Central memory CD4-positive, alpha-beta T cell (primary cell): Measurements from ENCODE around the gene FBP1.

Source experiments
- DNase-seq: peaks from one replicate; pipeline ENCODE4 v3.0.0; 2022

FBP1 gene

GRCh38 chr9:94655739-94656138 lies 16.4 kb upstream of the FBP1 start:
- no peak for DNase-seq

DNA sequence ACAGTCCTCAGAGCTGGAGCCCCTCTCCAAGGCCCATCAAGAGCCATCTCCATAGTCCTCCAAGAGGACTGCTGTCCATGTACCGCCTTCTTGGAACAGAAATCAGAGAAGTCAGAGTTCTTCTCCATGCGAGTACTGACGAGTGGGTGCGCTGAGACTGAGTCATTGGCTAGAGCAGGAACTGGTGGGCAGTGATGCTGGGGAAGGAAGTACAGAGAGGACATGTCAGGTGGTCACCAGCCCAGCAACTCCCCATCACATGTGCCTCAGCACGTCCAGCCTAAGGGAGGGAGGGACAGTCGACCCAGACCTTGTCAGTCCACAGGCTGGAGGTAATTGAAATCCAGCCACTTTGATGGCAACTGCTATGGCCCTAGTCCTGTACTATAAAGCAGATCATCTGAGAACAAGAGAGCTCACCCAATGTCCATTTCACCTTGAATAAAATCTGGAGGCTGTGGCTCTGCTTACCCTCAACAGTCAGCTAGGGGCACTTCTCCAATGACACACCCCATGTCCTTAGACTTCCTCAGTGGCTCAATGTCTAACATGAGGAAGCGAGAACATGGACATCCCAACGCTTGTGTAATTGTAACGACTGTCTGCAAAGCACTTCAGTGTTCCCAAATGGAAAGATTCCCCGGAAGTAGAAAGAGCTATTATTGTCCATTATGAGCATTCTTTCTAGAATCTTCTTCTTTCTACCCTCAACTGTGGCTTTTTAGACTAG lies 15.0 kb upstream of the FBP1 start:
- DNase-seq, result no peak

DNA sequence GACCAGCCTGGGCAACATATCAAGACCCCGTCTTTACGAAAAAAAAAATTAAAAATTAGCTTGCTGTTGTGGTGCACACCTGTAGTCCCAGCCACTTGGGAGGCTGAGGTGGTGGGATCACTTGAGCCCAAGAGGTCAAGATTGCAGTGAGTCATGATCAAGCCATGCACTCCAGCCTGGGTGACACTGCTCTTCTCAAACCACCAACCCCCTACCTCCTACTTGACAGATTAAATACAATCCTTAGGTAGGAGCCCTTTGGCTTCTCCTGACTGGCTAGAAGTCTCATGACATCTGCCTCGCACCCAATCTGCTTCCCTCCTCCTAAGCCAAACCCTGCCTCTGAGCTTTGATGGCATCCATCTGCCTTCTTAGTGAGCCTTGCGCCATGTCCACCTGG lies 11.6 kb upstream of the FBP1 start:
- no peak for DNase-seq

GRCh38 chr9:94649100-94649819 lies 9.9 kb upstream of the FBP1 start:
- DNase-seq, result no peak

DNA sequence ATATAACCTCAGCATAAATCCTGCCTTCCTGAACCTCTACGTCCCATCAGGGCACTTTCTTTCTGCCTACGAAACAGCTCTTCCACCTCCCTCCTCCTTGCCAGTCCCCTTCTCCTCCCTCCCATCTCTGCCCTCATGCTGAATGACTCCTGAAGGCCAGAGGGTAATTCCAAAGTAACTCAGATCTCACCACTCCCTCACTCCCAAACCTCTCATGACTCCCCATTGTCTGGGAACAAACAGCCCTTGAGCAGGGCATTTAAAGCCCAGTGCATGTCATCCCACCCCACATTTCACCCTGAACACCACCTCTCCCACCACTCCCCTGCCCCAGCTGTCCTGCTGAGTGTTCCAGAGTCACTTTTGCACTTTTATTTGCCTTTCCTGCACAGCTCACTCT lies 8.9 kb upstream of the FBP1 start:
- no peak for DNase-seq

- no peak for DNase-seq
Observed at GRCh38 chr9:94645901-94646300, 6.6 kb upstream of the FBP1 start.

- no peak for DNase-seq
Observed at GRCh38 chr9:94644543-94644942, 5.2 kb upstream of the FBP1 start.

DNA sequence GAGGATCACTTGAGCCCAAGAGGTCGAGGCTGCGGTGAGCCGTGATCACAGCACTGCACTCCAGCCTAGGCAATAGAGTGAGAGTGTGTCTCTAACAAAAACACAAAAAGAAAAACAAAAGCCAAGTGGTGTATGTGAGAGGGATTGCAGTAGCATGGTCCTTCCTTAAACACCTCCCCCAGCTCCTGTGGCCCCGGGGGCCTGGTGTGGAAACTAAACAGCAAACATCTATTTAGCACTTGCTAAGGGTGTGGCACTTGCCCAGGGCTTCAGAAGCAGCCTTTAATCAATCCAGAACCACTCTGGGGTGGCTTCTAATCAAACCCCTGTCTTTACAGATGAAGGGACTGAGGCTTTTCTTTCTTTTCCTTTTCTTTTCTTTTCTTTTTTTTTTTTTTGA lies 4.4 kb upstream of the FBP1 start:
- DNase-seq, result no peak

DNA sequence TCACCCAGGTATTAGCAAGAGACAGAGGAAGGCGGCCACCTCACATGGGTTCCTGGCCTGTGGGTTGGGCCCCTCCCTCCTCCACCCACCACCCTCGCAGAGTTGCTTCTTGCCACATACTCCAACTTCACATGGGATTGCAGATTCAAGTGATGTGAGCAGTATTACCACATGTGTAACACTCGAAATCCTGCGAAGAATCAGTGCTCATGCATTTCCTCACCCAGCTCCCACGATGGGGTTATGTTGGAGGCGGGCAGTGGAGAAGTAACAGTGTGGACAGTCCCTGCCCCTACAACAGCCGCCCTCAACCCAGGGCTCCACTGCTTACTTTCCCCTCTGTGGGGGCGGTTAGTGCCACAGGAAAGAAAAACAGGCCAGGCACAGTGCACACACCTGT lies 3.9 kb upstream of the FBP1 start:
- no peak for DNase-seq

DNA sequence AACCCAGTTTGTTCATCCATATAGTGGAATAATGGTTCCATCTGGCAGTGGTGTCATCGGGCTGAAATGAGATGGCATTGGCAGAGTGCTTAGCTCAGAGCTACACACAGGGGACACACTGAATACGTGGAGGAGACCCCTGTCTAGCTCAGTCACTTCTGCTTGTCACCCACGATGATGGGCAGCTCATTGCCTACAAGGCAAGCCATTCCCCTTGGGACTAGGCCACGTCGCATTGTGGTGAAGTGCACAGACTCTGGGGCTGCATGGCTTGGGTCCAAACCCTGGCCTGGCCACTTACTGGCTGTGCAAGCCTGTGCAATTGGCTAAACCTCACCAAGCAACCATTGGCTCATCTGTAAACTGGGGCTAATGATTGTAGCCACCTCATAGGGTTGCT lies 3.2 kb upstream of the FBP1 start:
- DNase-seq, result no peak

GRCh38 chr9:94639999-94640376 lies 670 bp upstream of the FBP1 start:
- DNase-seq, result no peak

DNA sequence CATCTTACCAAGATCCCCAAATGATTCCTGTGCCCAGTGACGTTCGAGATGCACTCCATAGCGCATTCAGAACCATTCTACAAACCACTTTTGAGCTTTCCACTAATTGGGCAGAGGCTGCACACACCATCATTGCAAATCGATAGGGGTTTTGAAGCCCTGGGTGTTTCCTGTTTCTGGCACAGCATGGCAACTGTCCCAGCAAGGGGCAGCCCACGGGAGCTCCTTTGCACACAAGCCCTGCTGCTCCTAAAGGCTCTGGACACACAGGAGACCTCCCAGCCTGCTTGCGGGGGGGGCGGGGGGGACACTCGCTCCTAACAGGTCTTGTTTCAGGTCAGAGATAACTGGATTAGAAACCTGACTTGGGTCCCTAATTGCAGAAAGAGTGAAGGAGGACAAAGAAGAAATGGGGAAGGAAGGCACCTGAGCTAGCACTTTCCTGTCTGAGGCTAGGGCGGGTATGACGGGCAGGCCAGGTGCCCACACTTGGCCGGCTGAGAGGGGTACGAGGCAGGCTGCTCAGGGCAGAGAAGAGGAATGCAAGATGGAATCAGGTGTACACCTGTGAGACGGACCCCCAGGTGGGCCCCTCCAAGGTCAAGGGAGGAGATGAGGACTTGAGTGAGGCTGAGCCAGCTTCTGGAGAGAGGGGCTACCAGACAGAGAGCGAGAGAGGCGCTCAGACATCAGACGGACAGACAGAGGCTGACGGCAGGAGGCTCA lies 820 bp downstream of the FBP1 start:
- no peak for DNase-seq

GRCh38 chr9:94632737-94633136 lies 6.6 kb downstream of the FBP1 start:
- DNase-seq, result no peak

- DNase-seq, result no peak
Observed at GRCh38 chr9:94631599-94631998, 7.7 kb downstream of the FBP1 start.

DNA sequence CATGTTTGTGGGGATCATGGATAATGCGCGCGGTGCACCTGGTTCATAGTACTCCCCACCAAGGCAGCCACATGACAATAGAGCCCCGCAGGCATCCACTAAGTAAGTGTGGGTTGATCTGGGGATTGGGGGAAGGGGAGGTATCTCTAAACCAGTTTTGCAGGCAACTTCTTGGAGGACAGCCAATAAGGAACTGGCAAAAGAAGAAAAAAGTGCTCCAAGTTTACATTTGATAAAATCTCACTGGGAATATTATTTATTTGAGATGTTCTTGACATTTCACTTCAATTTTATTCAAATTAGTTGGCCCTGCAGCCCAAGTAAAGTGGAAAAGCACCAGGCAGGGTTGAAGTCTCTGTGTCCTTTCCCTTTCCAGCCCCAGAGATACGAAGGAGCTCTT lies 8.5 kb downstream of the FBP1 start:
- no peak for DNase-seq

GRCh38 chr9:94630281-94630680 lies 9.0 kb downstream of the FBP1 start:
- no peak for DNase-seq

- DNase-seq, result no peak
Observed at GRCh38 chr9:94627287-94627686, 12.0 kb downstream of the FBP1 start.

- no peak for DNase-seq
Observed at GRCh38 chr9:94625835-94626234, 13.5 kb downstream of the FBP1 start.

- no peak for DNase-seq
Observed at GRCh38 chr9:94624629-94625028, 14.7 kb downstream of the FBP1 start.

DNA sequence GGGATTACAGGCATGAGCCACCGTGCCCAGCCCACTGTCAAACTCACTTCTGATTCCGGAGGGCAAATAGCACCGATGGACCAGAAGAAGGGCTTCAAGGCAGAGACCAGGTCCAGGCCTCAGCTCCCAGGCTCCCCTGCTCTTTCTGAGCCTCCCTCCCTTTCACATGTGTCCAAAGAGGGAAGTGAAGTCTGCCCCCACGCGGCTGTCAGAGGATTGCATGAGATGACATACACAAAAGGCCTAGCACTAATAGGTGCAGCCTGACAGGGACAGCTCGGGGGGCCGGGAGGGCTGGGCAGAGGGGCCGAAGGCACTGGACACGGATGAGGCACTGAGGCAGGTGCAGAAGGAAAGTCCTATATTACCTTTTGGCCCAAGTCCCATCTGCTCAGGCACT lies 16.1 kb downstream of the FBP1 start:
- no peak for DNase-seq

DNA sequence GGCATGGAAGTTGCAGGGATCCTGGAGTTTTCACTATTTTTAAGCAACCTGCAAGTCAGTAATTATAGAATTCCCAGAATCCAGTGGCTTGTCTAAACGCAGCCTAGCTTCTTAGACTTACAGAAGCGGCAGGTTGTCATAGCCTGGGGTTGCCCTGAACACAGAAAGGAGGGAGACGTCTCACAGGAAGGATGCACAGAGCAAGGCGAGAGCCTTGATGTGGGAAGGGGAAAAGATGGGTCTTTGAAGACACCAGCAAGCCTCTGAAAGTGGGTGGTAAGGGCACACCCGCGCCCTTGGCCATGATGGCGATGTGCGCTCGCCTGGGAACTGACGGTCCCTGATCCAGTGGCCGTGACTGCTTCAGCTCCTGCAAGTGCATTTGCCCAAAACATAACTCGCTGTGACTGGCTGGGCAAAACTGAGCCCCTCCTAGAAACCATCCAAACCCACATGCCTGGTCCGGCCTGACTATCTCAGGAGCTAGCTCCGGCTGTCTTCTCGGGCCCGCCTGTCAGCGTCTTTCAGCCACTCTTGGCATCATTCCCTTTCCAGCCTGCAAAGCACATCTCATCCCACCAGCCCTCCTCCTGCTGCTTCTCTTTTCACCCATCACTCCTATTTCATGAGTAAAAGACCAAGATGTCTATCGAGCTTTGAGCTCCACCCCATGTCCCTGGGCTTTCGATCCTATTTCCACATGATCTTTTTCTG lies 17.1 kb downstream of the FBP1 start:
- no peak for DNase-seq

GRCh38 chr9:94619026-94619425 lies 20.3 kb downstream of the FBP1 start:
- no peak for DNase-seq

DNA sequence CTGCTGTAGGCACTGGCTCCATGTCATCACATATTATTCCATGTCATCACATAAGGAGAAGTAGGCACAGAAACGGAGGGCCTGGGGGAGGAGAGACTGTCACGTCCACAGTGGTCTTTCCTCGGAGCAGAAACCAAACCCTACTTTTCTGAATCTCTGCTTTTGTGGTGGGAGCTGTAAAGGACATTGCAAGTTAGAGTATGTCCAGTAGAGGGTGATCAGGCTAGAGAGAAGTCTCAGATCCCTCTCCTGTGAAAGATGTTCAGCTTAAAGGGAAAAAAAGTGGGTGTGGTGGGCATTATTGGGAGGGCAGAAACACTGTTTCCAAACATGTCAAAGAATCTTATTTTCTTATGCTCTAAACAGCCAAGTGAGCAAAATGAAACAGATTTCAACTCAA lies 26.3 kb downstream of the FBP1 start:
- DNase-seq, result no peak
